ENCODE data around the gene LAMP2.

- no peak for TF ChIP-seq CTCF (IDR thresholded peaks at IDR 0.05; ENCODE audit: low read length)
- no peak for TF ChIP-seq EZH2 (optimal IDR thresholded peaks at IDR 0.05; ENCODE audit: low read depth, low read length)
These were observed 1.0 kb downstream of the LAMP2 start for GRCh38 chrX:120468071-120468470.

Data from MM.1S (cell line).